GM19395 (cell line): ENCODE results near the gene HLX.

Experiments
- ATAC-seq: cut with Tn5 transposase; IDR thresholded peaks from one replicate; pipeline ENCODE4 v1.9.1; 2021; ENCODE audit warnings: mild to moderate bottlenecking, moderate library complexity; ENCODE audit not compliant: unreplicated experiment

Gene HLX

GRCh38 chr1:220879076-220879508 is at the start of gene HLX:
Gene HLX, plus strand, starts transcription at chr1:220879443. Its CDS starts 415 bp downstream, at chr1:220879858.
- ATAC-seq: peak; percentile 58

DNA sequence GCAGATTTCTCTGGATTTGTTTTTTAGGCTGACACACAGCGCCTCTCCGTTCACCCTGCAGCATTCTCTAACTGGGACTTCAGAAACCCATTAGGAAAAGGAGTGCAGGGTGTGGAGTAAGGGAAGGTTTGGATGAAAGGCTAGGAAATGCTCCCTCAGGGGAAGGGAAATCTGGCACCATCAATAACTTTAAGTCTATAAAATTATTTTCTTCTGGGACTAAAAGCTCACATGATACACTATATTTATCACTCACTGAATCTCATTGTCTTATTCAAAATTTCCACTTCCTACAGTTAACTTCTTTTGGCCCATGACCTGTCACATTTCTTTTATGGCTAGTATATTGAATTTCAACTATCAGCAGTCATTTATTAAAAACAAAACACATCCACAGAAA is 45.8 kb upstream of the HLX start:
- ATAC-seq: no peak

- ATAC-seq: no peak
Observed at GRCh38 chr1:220834155-220834870, 44.9 kb upstream of the HLX start.

DNA sequence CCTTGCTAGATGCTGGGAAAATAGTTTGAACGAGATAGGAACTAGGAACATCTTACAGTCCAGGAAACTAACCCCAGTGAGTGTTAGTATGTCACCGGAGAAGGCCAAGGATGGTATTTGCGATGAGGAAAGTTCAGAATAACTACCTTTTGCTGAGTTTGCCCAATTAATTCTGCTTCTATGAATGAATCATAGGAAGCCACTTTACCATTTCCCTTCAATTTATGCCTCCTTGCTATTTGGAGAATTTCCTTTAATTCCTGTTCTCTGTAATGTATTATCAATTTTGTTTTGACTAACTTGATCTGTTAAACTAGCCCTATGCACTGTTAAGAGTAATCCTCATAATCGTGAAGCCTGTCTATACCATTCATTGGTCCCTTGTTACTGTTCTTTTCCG is 40.7 kb upstream of the HLX start:
- no peak for ATAC-seq

DNA sequence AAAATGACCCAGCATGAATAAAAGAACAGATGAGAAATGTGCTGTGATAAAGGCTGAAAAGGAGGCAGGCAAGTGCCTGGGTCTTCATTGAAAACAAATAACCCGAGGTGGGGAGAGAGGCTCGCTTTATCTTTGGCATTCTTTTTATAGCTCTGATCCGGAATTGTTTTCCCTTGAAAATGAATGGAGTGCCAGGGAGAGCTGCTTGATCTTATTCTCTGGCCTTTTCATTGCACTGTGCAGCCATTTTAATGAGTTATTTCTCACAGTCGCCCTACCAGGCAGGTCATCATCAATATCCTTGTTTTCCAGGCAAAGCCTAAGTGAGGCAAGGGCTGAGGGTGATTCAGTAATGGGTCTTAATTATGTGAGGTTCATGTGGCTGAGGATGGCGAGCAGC is 39.8 kb upstream of the HLX start:
- ATAC-seq: no peak

GRCh38 chr1:220841293-220841692 is 38.0 kb upstream of the HLX start:
- ATAC-seq: no peak

DNA sequence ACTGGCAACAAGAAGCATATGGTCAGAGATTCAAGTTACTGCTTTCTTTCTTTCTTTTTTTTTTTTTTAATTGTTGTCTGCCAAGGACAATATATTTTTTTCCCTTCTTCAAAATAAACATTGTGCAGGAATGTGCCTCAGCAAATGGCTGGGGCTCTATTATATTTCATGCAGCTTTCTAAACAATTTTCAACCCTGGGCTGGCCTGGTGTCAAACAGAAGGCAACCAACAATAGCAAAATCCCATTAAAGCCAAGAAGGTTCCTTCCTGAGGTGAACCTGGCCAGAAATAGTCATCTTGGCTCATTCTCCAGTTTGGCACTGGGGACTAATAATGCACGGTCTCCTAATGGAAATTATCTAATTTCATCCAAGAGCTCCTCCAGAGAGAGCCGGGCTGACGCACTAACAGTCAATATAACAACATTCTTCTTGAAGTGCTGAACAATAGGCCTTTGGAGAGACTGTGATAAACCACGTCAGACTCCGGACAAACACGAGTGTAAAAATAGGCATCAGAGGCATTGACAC is 35.7 kb upstream of the HLX start:
- ATAC-seq: no peak

DNA sequence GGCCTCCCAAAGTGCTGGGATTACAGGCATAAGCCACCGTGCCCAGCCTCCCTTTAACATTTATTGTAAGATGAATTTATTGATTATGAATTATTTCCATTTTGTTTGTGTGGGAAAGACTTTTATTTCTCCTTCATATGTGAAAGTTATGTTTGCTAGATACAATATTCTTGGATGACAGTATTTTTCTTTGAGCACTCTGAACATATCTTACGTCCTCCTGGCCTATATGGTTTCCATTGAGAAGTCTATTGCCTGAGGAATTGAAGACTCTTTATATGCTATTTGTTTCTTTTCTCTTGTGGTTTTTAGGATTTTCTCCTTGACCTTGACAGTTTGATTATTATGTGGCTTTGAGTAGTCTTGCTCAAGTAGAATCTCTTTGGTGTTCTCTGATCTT is 26.8 kb upstream of the HLX start:
- no peak for ATAC-seq

GRCh38 chr1:220872296-220872695 is 6.9 kb upstream of the HLX start:
- no peak for ATAC-seq

DNA sequence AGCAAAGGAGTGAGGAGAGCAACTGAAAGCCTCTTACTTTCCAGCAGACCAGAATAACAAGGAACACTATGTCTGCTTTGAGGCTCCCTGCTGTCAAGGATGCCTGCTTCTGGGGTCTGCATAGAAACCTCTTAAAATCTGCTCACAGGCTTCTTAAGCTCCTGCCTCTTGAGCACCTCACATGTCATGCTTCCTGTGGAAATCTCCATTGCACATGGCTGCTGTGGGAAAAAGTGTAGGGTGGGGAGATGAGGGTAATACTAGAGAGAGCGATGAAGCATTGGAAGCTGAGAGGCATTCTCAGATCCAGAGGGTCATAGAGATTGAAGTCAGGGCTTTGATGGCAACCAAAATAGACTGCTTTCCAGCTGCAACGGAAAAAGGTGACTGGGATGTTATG is 6.2 kb upstream of the HLX start:
- ATAC-seq: no peak

GRCh38 chr1:220873868-220874655 is 5.2 kb upstream of the HLX start:
- ATAC-seq: peak; percentile 36

DNA sequence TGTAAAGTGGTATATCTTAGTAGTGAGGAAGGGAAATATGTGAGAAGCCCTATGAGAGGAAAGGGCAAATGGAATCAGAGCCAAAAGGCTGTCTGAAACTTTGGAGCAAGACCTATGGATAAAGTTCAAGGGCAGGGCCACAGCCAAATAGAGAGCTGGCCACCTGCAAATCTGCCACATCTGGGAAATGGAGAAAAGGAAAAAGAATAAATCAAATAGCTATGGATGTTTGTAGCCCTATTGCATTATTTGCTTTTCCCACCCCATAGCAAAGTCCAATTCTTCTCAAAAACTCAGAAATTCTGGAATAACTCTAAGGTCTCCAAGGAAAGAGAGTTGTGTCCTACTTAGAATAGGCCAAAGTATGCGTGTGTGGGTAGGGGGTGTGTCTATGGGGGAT is 4.0 kb upstream of the HLX start:
- ATAC-seq: no peak

DNA sequence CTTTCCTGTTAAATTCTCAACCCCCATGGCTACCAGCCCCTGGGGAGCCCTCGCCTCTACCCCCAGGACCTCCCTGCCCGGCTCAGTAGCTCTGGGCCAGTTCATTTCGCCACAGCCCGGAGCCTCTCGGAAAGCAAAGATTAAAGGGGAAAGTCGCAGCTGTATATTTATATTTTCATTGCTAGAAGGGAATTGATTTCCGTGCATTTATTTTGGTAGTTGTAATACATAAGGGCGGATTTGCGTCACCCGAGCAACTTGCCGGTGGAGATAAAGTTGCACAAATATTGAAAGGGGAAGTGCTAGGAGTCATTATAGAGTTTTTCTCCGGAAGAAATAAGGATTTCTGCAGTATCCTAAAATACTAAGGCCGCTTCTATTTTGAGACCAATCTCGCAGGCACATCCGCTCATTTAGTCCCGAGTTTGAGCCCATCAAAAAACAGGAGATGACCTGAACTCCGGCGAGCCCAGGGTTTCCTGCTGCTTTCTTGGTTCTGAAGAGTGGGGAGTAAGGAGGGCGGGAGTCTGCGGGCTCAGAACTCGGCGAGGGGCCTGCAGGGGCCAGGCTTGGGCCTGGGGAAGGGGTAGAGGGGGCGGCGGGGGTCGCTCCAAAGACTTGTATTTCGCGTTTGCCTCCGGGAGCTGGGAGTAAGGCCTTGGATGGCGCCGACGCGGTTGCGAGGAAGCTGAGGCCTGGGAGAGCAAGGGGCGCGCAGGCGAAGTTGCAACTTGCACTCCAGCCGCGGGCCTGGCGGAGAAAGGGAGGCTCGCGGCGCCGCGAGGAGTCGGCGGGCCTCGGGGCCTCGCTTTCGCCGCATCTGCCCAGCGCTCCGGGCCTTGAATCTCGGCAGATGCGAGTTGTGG is 2.5 kb upstream of the HLX start:
- no peak for ATAC-seq

DNA sequence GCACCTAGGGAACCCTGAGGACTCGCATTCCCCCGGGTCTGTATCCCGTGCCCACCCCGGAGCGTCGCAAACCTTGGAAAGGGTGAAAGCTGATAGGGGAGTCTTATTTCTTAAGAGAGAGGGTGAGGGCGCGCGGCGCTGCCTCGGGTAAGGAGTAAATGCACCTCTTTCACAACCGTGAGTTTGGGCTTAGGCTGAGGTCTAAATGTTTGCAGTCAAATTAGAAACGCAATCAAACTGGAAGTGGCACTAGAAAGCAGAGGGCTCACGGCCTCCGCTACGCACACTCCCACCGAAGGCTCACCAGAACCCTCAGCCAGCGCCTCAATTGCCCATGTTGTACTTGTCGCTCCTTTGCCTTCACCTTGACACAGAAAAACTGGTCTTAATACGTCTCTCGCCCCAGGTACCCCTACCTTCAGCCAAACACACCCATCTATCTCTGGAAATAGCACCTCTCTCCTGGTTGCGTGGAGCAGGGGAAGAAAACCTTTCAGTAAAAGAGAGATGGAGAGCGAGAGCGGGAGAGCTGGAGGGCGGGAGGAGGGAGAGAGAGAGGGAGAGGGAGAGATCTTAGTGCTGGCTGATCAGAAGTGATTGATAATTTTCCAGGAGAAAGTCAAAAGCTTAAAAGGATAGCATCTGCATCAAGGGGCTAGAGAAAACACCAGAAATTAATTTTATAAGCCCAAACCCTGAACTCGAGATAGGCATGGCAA is 1.7 kb upstream of the HLX start:
- no peak for ATAC-seq

- peak; percentile 24 for ATAC-seq
Observed at GRCh38 chr1:220878191-220879075, 810 bp upstream of the HLX start.

DNA sequence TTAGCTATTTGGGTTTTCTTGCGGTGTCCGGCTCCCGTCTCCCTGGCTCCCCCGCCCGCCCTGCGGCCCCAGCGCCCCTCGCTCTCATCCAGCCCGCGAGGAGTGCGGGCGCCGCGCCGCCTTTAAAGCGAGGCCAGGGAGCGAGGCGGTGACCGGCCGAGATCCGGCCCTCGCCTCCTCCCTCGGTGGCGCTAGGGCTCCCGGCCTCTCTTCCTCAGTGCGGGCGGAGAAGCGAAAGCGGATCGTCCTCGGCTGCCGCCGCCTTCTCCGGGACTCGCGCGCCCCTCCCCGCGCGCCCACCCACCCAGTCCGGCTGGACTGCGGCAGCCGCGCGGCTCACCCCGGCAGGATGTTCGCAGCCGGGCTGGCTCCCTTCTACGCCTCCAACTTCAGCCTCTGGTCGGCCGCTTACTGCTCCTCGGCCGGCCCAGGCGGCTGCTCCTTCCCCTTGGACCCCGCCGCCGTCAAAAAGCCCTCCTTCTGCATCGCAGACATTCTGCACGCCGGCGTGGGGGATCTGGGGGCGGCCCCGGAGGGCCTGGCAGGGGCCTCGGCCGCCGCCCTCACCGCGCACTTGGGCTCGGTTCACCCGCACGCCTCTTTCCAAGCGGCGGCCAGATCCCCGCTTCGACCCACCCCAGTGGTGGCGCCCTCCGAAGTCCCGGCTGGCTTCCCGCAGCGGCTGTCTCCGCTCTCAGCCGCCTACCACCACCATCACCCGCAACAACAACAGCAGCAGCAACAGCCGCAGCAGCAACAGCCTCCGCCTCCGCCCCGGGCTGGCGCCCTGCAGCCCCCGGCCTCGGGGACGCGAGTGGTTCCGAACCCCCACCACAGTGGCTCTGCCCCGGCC is 492 bp downstream of the HLX start:
- ATAC-seq: peak; percentile 51

DNA sequence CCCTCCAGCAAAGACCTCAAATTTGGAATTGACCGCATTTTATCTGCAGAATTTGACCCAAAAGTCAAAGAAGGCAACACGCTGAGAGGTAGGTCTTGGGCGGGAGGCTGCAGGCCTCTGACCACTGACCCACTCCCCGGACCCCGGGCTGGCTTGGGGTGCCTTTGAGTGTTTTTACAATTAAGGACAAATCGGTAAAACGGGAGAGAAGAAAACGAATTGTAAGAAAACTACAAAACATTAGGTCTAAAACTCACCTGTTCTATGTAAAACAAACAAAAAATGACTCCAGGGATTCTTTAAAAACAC is 1.1 kb downstream of the HLX start:
- ATAC-seq: no peak

DNA sequence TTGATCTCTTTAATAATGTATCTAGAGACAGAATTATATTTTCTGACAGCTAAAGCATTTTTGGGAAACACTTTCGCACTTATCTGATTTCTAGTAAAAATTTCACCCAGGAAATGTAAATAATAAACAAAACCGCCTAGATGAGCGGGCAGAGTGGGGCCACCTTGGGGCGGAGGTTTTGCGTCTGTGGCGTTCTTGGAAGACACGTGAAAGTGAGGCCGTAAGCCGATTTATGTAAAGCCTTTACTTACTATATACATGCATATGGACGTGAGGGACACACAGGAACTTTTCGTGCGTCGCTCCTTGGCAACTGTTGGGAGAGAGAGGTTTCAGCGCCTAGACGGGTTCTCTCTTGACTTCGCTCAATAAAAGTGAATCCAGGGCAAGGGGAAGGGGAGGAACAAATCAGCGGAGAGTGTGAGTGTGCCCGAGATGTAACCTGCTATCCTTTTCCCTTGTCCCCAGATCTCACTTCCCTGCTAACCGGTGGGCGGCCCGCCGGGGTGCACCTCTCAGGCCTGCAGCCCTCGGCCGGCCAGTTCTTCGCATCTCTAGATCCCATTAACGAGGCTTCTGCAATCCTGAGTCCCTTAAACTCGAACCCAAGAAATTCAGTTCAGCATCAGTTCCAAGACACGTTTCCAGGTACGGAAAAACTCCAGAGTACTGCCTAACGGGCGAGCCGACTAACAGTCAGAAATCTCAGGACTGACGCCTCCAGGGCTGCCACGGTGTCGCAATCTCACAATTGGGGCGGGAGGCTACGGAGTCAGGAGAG is 1.7 kb downstream of the HLX start:
- ATAC-seq: no peak
